Lung (tissue), 12 donors: ENCODE data around the gene IL1RN. TPM values are rescaled to one million over a fixed set of nuclear protein-coding genes. Genes with fewer than 3 reads are reported as not detected.
A peak's percentile ranks its signal among the peaks of the same experiment; 100 is the strongest.

ENCODE experiments used
- ATAC-seq: fragments of 200-7000 bp; cut with Tn5 transposase; one replicate; pipeline ENCODE4 v1.9.1; 2020; ENCODE audit warnings: moderate number of reproducible peaks; ENCODE audit not compliant: insufficient read depth, low FRiP score
- DNase-seq, 3 donors: peaks; one replicate each; pipeline ENCODE4 v3.0.0-alpha.2; 2013 to 2017
- H3K27ac ChIP-seq, 2 donors: one replicate each; pipeline ENCODE4 v1.5.1; 2013; ENCODE audit warnings: mild to moderate bottlenecking in 2 of 2, moderate library complexity in 2 of 2, control low read depth in 1 of 2, inconsistent platforms in 1 of 2, low read depth in 1 of 2, low read length in 1 of 2
- H3K27me3 ChIP-seq, 3 donors: one replicate each; pipeline ENCODE4 v1.5.1; 2013; ENCODE audit warnings: low read length in 2 of 3; ENCODE audit not compliant: control insufficient read depth in 3 of 3, insufficient read depth in 3 of 3
- H3K36me3 ChIP-seq, 4 donors: one replicate each; pipeline ENCODE4 v1.5.1; 2013; ENCODE audit warnings: low read length in 4 of 4, mild to moderate bottlenecking in 1 of 4, moderate library complexity in 1 of 4; ENCODE audit not compliant: control insufficient read depth in 4 of 4, insufficient read depth in 4 of 4
- H3K4me1 ChIP-seq, 5 donors: one replicate each; pipeline ENCODE4 v1.5.1; 2013; ENCODE audit warnings: low read length in 5 of 5, mild to moderate bottlenecking in 2 of 5, moderate library complexity in 1 of 5; ENCODE audit not compliant: control insufficient read depth in 5 of 5, insufficient read depth in 5 of 5
- H3K4me3 ChIP-seq: one replicate; pipeline ENCODE4 v1.5.1; 2013; ENCODE audit warnings: mild to moderate bottlenecking, control low read depth, moderate library complexity
- H3K9ac ChIP-seq, 2 donors: one replicate each; pipeline ENCODE4 v1.5.1; 2013; ENCODE audit warnings: low read length in 2 of 2, control low read depth in 1 of 2; ENCODE audit not compliant: insufficient read depth in 1 of 2
- H3K9me3 ChIP-seq, 4 donors: one replicate each; pipeline ENCODE4 v1.5.1; 2013; ENCODE audit warnings: low read length in 3 of 4, mild to moderate bottlenecking in 1 of 4, moderate library complexity in 1 of 4; ENCODE audit not compliant: control insufficient read depth in 4 of 4, insufficient read depth in 3 of 4
- CTCF ChIP-seq: IDR thresholded peaks from 2 replicates; pipeline ENCODE4 v1.5.1; 2012; ENCODE audit warnings: mild to moderate bottlenecking; ENCODE audit errors: control extremely low read depth, extremely low read depth
- WGBS, 2 donors: extraction: QIAGEN DNeasy Blood & Tissue Kit; methylation state at CpG; one replicate each; pipeline ENCODE4 v1.1.7; 2013; 5-methylcytosine and 5-hydroxymethylcytosine counted together
- polyA plus RNA-seq, 2 donors: library from polyadenylated mRNA; stranded (reverse); fragments of 200-250 nt; gene quantifications; one replicate each; pipeline ENCODE4 v1.2.1, GENCODE V29; 2013
- total RNA-seq, 2 donors: library from RNA; depleted of rRNA in 1 of 2; stranded (reverse); fragments of >200 nt in 1 of 2; gene quantifications; one replicate each; pipeline ENCODE4 v1.2.1, GENCODE V29; 2014 to 2021
- donor health status: control.
- donor health status: control.
- donor health status: Bipolar disorder and iron deficiency.
- donor health status: healthy.
- donor health status: DM: yes; HTN: yes; CAD: no.

Gene IL1RN
- total and polyA plus RNA-seq, 4 donors, result 9.6 to 850 (median 16.7) TPM

DNA sequence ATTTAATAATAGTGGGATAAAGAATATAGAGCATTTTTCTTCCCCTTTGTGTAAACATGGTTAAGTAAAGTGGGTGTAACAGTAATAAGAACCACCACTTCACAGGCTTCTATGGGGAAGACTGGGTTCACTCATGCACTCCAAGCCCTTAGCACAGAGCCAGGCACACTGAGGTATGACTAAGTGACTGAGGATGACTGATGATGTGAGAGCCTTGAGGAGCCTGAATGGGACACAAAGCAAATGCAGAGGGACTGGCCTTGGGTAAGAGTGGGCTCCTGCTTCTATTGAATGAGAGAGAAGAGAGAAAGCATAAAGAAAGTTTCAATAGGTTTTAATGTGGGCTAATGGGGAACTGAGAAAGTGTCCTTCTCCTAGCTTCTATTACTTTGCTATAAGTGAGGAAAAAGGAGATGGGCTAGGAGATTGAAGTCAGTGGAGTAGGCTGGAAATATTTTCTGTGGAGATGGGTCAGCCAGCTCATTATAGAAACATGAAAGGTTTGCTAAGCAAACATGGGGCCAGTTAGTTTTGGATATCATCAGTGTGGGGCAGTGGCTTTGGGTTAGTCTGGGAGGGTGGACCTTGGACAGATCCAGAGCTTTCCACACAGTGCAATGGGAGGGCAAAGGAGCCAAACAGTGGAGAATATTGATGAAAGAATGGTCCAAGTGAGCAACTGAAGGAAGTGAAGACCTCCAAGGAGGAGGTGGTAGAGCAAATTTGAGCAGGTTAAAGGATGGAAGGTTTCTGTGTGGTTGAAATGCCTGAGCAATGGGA, 39.0 kb upstream of the IL1RN start:
- Histone ChIP-seq H3K9ac (no peak overlapping the region), H3K4me3 (no peak overlapping the region), H3K36me3 (no peaks in the 10 kb centered on the region), H3K27ac (no peak overlapping the region), H3K4me1 (peaks cover 0 to 1% (median 0%) of the 10 kb centered on the region in 5 donors), H3K9me3 (no peaks in the 10 kb centered on the region), H3K27me3 (no peaks in the 10 kb centered on the region)
- TF ChIP-seq CTCF, result no peak
- no peak for ATAC-seq
- peak in 1 of 3 donors; percentile 22 for DNase-seq

GRCh38 chr2:113089916-113090315, 37.5 kb upstream of the IL1RN start:
- H3K4me1 ChIP-seq, result peaks cover 0 to 1% (median 0%) of the 10 kb centered on the region in 5 donors
- no peaks in the 10 kb centered on the region for H3K36me3 ChIP-seq
- TF ChIP-seq CTCF, result no peak
- H3K27ac ChIP-seq, result no peak overlapping the region
- H3K9me3 ChIP-seq, result no peaks in the 10 kb centered on the region
- ATAC-seq (no peak), DNase-seq (no peak)
- H3K4me3 ChIP-seq, result no peak overlapping the region
- no peaks in the 10 kb centered on the region for H3K27me3 ChIP-seq
- no peak overlapping the region for H3K9ac ChIP-seq

- 81 to 84% methylated on average over 4 of the region's 4 CpGs for WGBS, 2 donors
- Histone ChIP-seq H3K4me3 (no peak overlapping the region), H3K27ac (no peak overlapping the region), H3K27me3 (no peaks in the 10 kb centered on the region), H3K4me1 (peaks cover 0 to 1% (median 0%) of the 10 kb centered on the region in 5 donors), H3K9me3 (no peaks in the 10 kb centered on the region), H3K36me3 (no peaks in the 10 kb centered on the region), H3K9ac (no peak overlapping the region)
- DNase-seq (no peak), ATAC-seq (no peak)
- TF ChIP-seq CTCF, result no peak
These were observed 36.0 kb upstream of the IL1RN start for GRCh38 chr2:113091231-113091896.
